Limb (tissue), 2 donors: ENCODE data around the gene TVP23C.

Experiments
- DNase-seq, 2 donors: peaks; one replicate each; pipeline ENCODE4 v3.0.0-alpha.2; 2016; ENCODE audit errors: extremely low spot score in 2 of 2

The TVP23C gene

GRCh38 chr17:15496735-15497670, 66.3 kb downstream of the TVP23C start:
- DNase-seq: no peak

- no peak for DNase-seq
Measured at GRCh38 chr17:15494821-15495220, 68.5 kb downstream of the TVP23C start.

- DNase-seq: no peak
Measured at GRCh38 chr17:15493693-15494035, 69.6 kb downstream of the TVP23C start.

GRCh38 chr17:15492791-15493692, 70.2 kb downstream of the TVP23C start:
- DNase-seq: no peak

GRCh38 chr17:15492186-15492585, 71.1 kb downstream of the TVP23C start:
- DNase-seq: no peak

GRCh38 chr17:15490634-15491261, 72.5 kb downstream of the TVP23C start:
- peak; percentile 32 to 47 for DNase-seq

- DNase-seq: no peak
Measured at GRCh38 chr17:15488557-15488956, 74.7 kb downstream of the TVP23C start.

- no peak for DNase-seq
Measured at GRCh38 chr17:15485045-15485444, 78.2 kb downstream of the TVP23C start.

GRCh38 chr17:15483431-15483830, 79.9 kb downstream of the TVP23C start:
- DNase-seq: no peak

GRCh38 chr17:15482476-15482875, 80.8 kb downstream of the TVP23C start:
- DNase-seq: no peak

GRCh38 chr17:15481481-15481880, 81.8 kb downstream of the TVP23C start:
- no peak for DNase-seq

GRCh38 chr17:15480204-15480603, 83.1 kb downstream of the TVP23C start:
- DNase-seq: no peak

- DNase-seq: no peak
Measured at GRCh38 chr17:15479703-15480102, 83.6 kb downstream of the TVP23C start.

- DNase-seq: no peak
Measured at GRCh38 chr17:15478845-15479244, 84.4 kb downstream of the TVP23C start.

- DNase-seq: no peak
Measured at GRCh38 chr17:15475631-15476354, 87.5 kb downstream of the TVP23C start.

- DNase-seq: no peak
Measured at GRCh38 chr17:15472891-15473290, 90.4 kb downstream of the TVP23C start.

GRCh38 chr17:15470536-15470935, 92.7 kb downstream of the TVP23C start:
- DNase-seq: no peak

GRCh38 chr17:15469260-15469659, 94.0 kb downstream of the TVP23C start:
- no peak for DNase-seq

GRCh38 chr17:15468126-15468525, 95.2 kb downstream of the TVP23C start:
- DNase-seq: no peak

- DNase-seq: no peak
Measured at GRCh38 chr17:15467592-15467991, 95.7 kb downstream of the TVP23C start, which contains the start of gene CDRT4. Gene CDRT4 (minus strand): TSS chr17:15467621. CDS start chr17:15440238, 27,383 bp downstream.

GRCh38 chr17:15466131-15466530, 97.2 kb downstream of the TVP23C start:
- no peak for DNase-seq
